HG03378 (cell line): Measurements from ENCODE around the gene VAC14.

Experiments used
- ATAC-seq: cut with Tn5 transposase; IDR thresholded peaks from one replicate; pipeline ENCODE4 v1.9.1; 2021; ENCODE audit warnings: mild to moderate bottlenecking, moderate library complexity; ENCODE audit not compliant: unreplicated experiment

Gene VAC14

GRCh38 chr16:70764632-70765031, 36.3 kb downstream of the VAC14 start:
- ATAC-seq, result no peak

- no peak for ATAC-seq
Observed at GRCh38 chr16:70760221-70760620, 40.7 kb downstream of the VAC14 start.

- no peak for ATAC-seq
Observed at GRCh38 chr16:70759666-70760065, 41.3 kb downstream of the VAC14 start.

GRCh38 chr16:70758786-70759185, 42.2 kb downstream of the VAC14 start:
- no peak for ATAC-seq

GRCh38 chr16:70757183-70757582, 43.8 kb downstream of the VAC14 start:
- ATAC-seq, result no peak

- no peak for ATAC-seq
Observed at GRCh38 chr16:70756071-70756470, 44.9 kb downstream of the VAC14 start.

DNA sequence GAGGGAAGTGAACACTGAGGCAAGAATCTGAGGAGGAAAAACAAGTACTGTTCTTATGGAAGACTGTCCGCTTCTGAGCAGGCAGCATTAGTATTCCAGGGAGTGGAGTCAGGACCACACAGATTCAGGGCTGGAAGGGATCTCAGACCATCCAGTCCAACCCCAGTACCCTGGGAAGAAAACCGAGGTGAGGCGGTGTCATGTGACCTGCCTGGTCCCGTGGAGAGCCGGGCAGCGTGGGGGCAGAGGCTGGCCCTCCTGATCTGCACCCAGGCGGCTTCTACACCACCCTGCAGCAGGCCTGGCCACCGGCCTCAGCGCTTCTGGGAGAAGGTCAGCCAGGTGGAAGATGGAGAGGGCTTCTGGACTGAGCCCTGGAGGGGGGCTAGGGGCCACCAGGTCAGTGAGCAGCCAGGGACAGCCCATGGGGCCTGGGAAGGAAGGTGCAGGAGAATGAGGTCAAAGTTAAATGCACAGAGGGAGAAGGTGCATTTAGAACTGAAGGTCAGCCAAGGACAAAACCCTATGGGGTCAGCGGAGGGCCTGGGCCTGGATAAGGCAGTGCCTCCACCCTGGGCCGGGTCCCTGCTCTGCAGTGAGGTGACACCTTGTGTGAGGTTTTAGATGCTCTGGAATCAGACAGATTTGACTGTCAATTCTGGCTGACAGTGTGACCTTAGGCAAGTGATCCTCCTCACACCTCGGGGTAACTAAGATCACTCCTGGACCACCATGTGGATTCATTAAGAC, 45.9 kb downstream of the VAC14 start:
- no peak for ATAC-seq

DNA sequence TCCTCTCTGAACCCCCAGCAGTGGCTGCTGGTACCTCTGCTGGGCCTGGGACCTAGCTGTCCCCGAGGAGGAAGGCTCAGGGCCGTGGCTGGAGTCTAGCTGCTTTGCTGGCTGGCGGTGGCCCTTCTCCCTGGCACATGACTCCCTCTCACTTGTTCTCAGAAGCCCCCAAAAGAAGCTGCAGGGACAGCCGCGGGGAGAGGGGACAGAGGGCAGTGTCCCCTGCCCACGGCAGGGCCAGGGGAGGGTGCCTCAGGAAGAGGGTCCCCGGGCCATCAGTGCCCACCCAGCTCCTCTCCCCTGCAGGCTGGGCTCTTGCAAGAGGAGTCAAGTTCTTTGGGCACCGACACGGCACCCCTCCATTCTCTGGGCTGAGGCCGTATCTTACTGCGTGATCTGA, 46.6 kb downstream of the VAC14 start:
- no peak for ATAC-seq

- no peak for ATAC-seq
Observed at GRCh38 chr16:70753694-70754325, 47.1 kb downstream of the VAC14 start.

GRCh38 chr16:70753228-70753627, 47.7 kb downstream of the VAC14 start:
- ATAC-seq, result no peak

- no peak for ATAC-seq
Observed at GRCh38 chr16:70752426-70752825, 48.5 kb downstream of the VAC14 start.

GRCh38 chr16:70751593-70751992, 49.4 kb downstream of the VAC14 start:
- no peak for ATAC-seq

DNA sequence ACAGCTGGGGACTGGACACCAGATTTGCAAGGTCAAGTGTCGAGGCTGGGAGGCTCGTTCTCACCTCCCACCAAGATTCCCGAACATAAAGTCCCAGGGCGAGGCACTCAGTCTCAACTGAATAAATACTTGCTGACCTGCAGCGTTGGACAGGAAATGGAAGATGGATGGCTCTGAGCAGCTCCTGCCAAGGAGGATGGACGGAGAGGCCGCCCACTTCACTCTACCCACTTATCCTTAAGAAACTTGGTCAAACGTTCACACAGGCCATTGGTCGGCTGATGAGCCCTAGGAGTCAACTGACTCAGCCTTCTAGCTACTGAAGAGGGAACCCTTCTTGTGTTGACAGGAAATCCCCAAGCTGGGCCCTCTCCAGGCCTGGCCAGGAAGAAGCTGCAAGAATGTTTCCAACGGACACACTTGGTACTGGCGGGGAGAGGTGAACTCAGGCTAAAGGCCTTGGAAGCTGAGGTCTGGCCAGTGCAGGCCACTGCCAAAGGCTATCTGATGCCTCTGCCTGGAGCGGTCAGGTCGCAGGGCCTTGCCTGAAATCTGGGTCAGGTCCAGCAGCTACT, 50.0 kb downstream of the VAC14 start:
- ATAC-seq, result no peak

- ATAC-seq, result no peak
Observed at GRCh38 chr16:70749681-70750601, 51.0 kb downstream of the VAC14 start.

DNA sequence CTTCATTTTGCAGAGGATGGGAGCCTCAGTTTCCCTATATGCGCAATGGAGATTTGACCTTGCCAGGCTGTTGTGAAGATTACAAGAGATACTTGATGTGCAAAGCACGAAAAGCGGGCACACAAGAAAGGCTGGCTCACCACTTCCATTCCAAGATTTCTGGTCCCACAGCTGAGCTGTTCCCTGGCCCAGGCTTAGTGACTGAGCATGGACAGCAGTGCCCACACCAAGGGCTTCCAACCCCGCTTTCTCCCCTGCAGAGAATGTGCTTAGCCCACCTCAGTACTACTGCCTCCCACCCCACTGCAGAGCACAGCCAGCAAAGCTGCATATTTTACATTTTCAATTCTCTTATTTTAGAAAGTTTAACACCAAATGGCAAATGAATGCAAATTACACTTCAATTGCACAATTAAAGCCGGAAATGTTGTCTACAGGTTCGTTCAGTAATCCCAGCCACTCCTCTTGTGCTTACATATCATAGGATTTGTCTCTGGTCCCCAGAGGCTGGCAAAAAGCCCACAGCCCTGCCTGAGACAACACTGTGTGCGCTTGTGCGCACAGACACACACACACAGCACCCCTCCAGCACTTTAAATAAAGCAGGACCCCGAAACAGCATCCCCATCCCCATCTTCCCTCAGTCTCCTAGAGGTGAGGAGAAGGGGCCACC, 51.8 kb downstream of the VAC14 start:
- no peak for ATAC-seq

DNA sequence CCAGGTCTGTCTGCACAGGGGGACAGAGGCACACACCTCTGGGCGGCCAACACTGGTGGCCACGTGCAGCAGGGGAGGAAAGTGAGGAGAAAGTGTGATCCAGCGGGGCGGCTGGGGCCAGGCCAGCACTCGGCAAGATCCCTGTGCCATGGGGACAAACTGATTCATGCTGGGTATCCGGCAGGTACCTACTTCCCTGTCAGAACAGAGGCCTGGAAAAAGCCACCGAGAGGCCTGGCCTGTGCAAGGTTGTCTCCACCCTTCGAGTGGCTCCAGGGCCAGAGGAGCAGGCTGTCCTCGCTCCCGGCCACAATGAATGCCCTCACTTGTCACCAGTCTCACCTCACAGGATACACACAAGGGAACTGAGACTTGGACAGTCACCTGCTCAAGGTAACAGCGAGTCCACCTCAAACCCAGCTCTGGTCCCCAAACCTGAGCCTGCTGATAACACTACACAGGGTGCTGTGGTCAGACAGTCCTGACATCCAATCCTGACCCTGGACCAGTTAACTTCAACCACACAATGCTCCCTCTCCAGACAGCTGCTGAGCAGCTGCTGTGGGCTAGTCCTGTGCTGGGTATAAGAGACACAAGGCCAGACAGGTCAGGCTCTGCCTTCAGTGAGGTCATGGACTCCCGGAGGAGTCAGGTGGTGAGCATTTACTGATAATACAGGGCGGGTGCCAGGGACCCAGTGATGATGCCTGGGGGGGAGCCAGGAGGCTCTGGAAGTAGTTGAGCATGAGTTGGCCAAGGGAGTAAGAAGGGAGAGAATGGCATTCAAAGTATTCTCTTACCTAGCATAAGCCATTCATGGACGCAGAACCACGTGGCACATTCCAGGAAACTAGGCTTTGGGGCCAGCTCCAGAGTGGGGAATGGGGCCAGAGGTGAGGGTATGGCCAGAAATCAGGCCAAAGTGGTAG, 53.0 kb downstream of the VAC14 start:
- ATAC-seq, result no peak

- no peak for ATAC-seq
Observed at GRCh38 chr16:70746708-70747424, 54.1 kb downstream of the VAC14 start.

DNA sequence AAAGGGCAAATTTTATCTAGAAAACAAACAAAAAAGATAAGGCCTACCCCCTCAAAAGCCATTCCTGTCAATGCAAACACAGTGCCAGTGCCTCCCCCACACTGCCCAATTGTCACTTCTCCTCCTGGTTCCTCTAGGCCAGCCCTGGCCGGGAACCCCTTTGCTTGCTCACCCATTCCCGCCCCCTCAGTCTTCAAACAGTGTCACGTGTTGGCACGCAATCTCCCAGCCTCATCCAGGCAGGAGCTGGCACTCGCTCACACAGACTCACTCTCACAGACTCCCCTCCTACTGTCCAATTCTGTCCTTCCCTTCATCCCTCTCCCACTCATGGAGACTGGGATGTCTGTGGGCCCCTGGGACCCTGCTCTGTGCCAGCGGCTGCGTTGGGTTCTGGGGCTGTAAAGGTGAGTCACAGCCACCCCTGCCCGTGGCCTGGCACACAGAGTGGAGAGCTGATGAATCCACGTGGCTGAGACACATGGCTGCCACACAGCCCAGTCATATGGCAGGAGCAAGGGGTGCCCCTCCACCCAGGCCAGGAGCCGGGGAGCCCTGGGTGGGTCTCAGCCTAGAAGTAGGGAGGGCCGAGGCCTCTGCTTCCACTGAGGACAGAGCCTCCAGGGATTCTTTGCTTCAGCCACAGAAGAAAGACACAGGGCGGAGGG, 54.8 kb downstream of the VAC14 start:
- no peak for ATAC-seq
